Naive B cell (primary cell): Measurements from ENCODE around the gene SHROOM3. TPM values are rescaled to one million over a fixed set of nuclear protein-coding genes. Genes with fewer than 3 reads are reported as not detected.

Experiments used
- ATAC-seq, 2 donors: fragments of 150-1000 bp; cut with Tn5 transposase; 2 replicates each; pipeline ENCODE4 v1.10.0; 2021; ENCODE audit warnings: low read depth in 2 of 2, mild to moderate bottlenecking in 2 of 2, moderate library complexity in 2 of 2
- DNase-seq: peaks from one replicate; pipeline ENCODE4 v3.0.0; 2022
- H3K27ac Mint-ChIP-seq, 6 donors: one replicate each; pipeline ENCODE4 v1.8.0; 2020 to 2022; ENCODE audit warnings: mild to moderate bottlenecking in 6 of 6, mixed read lengths in 6 of 6, moderate library complexity in 5 of 6, inconsistent platforms in 2 of 6
- H3K27me3 Mint-ChIP-seq, 3 donors: one replicate each; pipeline ENCODE4 v1.8.0; 2021 to 2022; ENCODE audit warnings: mixed read lengths in 3 of 3, mild to moderate bottlenecking in 1 of 3
- H3K36me3 Mint-ChIP-seq, 2 donors: one replicate each; pipeline ENCODE4 v1.8.0; 2020 to 2022; ENCODE audit warnings: mixed read lengths in 2 of 2, inconsistent platforms in 1 of 2, mild to moderate bottlenecking in 1 of 2
- H3K4me1 Mint-ChIP-seq, 3 donors: one replicate each; pipeline ENCODE4 v1.8.0; 2020 to 2022; ENCODE audit warnings: mixed read lengths in 3 of 3, inconsistent platforms in 1 of 3, mild to moderate bottlenecking in 1 of 3, moderate library complexity in 1 of 3
- H3K4me3 Mint-ChIP-seq, 8 donors: one replicate each; pipeline ENCODE4 v1.8.0; 2020 to 2022; ENCODE audit warnings: mild to moderate bottlenecking in 8 of 8, mixed read lengths in 8 of 8, moderate library complexity in 8 of 8, inconsistent platforms in 2 of 8
- H3K9me3 Mint-ChIP-seq, 7 donors: one replicate each; pipeline ENCODE4 v1.8.0; 2020 to 2022; ENCODE audit warnings: mixed read lengths in 7 of 7, mild to moderate bottlenecking in 5 of 7, inconsistent platforms in 2 of 7, moderate library complexity in 1 of 7
- polyA plus RNA-seq, 6 donors: library from polyadenylated mRNA; unstranded; fragments of 300-500 nt; fragmentation: Illumina TruSeq; gene quantifications; one replicate each; pipeline ENCODE4 v1.2.3, GENCODE V29; 2021; ENCODE audit warnings: low read depth in 6 of 6

The SHROOM3 gene
- polyA plus RNA-seq, 6 donors from 2014 or later: 0.40 to 0.95 (median 0.69) TPM; not detected in 3

- ATAC-seq (no peak), DNase-seq (no peak)
- Mint-ChIP-seq H3K9me3 (no peaks in the 10 kb centered on the region), H3K4me3 (no peak overlapping the region), H3K36me3 (no peaks in the 10 kb centered on the region), H3K27ac (no peak overlapping the region), H3K27me3 (peaks cover 6 to 26% (median 12%) of the 10 kb centered on the region in 3 donors), H3K4me1 (peaks cover 3 to 6% (median 6%) of the 10 kb centered on the region in 3 donors)
Measured at GRCh38 chr4:76426272-76426671, 8.8 kb upstream of the SHROOM3 start.

GRCh38 chr4:76429636-76430035 lies 5.4 kb upstream of the SHROOM3 start:
- no peak for DNase-seq
- H3K27me3 Mint-ChIP-seq: peaks cover 0 to 10% (median 5%) of the 10 kb centered on the region in 3 donors
- peaks cover 0 to 12% (median 1%) of the 10 kb centered on the region in 3 donors for H3K4me1 Mint-ChIP-seq
- H3K4me3 Mint-ChIP-seq: no peak overlapping the region
- H3K27ac Mint-ChIP-seq: peak overlapping the region in 1 of 6 donors; percentile 9
- H3K9me3 Mint-ChIP-seq: no peaks in the 10 kb centered on the region
- ATAC-seq: no peak
- no peaks in the 10 kb centered on the region for H3K36me3 Mint-ChIP-seq

GRCh38 chr4:76430519-76431388 lies 4.3 kb upstream of the SHROOM3 start:
- ATAC-seq (no peak), DNase-seq (peak; percentile 24)
- H3K36me3 Mint-ChIP-seq: no peaks in the 10 kb centered on the region
- H3K9me3 Mint-ChIP-seq: no peaks in the 10 kb centered on the region
- no peak overlapping the region for H3K27ac Mint-ChIP-seq
- H3K27me3 Mint-ChIP-seq: peaks cover 4 to 10% (median 5%) of the 10 kb centered on the region in 3 donors
- peak overlapping the region in 1 of 8 donors; percentile 44 for H3K4me3 Mint-ChIP-seq
- peaks cover 4 to 22% (median 11%) of the 10 kb centered on the region in 3 donors for H3K4me1 Mint-ChIP-seq

GRCh38 chr4:76435528-76436319 lies 695 bp downstream of the SHROOM3 start:
- Mint-ChIP-seq H3K27ac (peak overlapping the region in 2 of 6 donors; percentile 10 to 11), H3K4me3 (peak overlapping the region in 6 of 8 donors; percentile 12 to 82 (median 30)), H3K27me3 (peaks cover 20 to 27% (median 24%) of the 10 kb centered on the region in 3 donors)

GRCh38 chr4:76439491-76439890 lies 4.5 kb downstream of the SHROOM3 start:
- no peaks in the 10 kb centered on the region for H3K36me3 Mint-ChIP-seq
- peaks cover 4 to 13% (median 11%) of the 10 kb centered on the region in 3 donors for H3K4me1 Mint-ChIP-seq
- no peak overlapping the region for H3K4me3 Mint-ChIP-seq
- H3K27me3 Mint-ChIP-seq: peaks cover 26 to 30% (median 27%) of the 10 kb centered on the region in 3 donors
- DNase-seq (no peak), ATAC-seq (no peak)
- no peak overlapping the region for H3K27ac Mint-ChIP-seq
- peaks cover 0 to 10% (median 0%) of the 10 kb centered on the region in 7 donors for H3K9me3 Mint-ChIP-seq

More at GRCh38 chr4:76435528-76436319, 695 bp downstream of the SHROOM3 start:
- DNase-seq (no peak), ATAC-seq (no peak)
- Mint-ChIP-seq H3K4me1 (peaks cover 4 to 25% (median 11%) of the 10 kb centered on the region in 3 donors), H3K36me3 (no peaks in the 10 kb centered on the region), H3K9me3 (peaks cover 0 to 10% (median 0%) of the 10 kb centered on the region in 7 donors)

GRCh38 chr4:76441881-76442280 lies 6.9 kb downstream of the SHROOM3 start:
- H3K4me3 Mint-ChIP-seq: no peak overlapping the region
- H3K36me3 Mint-ChIP-seq: no peaks in the 10 kb centered on the region
- DNase-seq (no peak), ATAC-seq (no peak)
- H3K27me3 Mint-ChIP-seq: peaks cover 14 to 30% (median 19%) of the 10 kb centered on the region in 3 donors
- H3K4me1 Mint-ChIP-seq: no peaks in the 10 kb centered on the region
- H3K9me3 Mint-ChIP-seq: peaks cover 0 to 10% (median 0%) of the 10 kb centered on the region in 7 donors
- H3K27ac Mint-ChIP-seq: no peak overlapping the region

GRCh38 chr4:76442807-76443206 lies 7.8 kb downstream of the SHROOM3 start:
- no peaks in the 10 kb centered on the region for H3K36me3 Mint-ChIP-seq
- no peaks in the 10 kb centered on the region for H3K4me1 Mint-ChIP-seq
- H3K27ac Mint-ChIP-seq: no peak overlapping the region
- H3K9me3 Mint-ChIP-seq: peaks cover 0 to 10% (median 0%) of the 10 kb centered on the region in 7 donors
- DNase-seq (no peak), ATAC-seq (no peak)
- no peak overlapping the region for H3K4me3 Mint-ChIP-seq
- H3K27me3 Mint-ChIP-seq: peaks cover 7 to 30% (median 15%) of the 10 kb centered on the region in 3 donors

GRCh38 chr4:76443376-76443775 lies 8.3 kb downstream of the SHROOM3 start:
- no peaks in the 10 kb centered on the region for H3K36me3 Mint-ChIP-seq
- no peak for ATAC-seq
- H3K27me3 Mint-ChIP-seq: peaks cover 3 to 26% (median 12%) of the 10 kb centered on the region in 3 donors
- no peaks in the 10 kb centered on the region for H3K4me1 Mint-ChIP-seq
- DNase-seq: no peak
- H3K27ac Mint-ChIP-seq: no peak overlapping the region
- peaks cover 0 to 10% (median 0%) of the 10 kb centered on the region in 7 donors for H3K9me3 Mint-ChIP-seq
- H3K4me3 Mint-ChIP-seq: no peak overlapping the region

- H3K36me3 Mint-ChIP-seq: no peaks in the 10 kb centered on the region
- H3K27me3 Mint-ChIP-seq: peaks cover 0 to 9% (median 0%) of the 10 kb centered on the region in 3 donors
- no peaks in the 10 kb centered on the region for H3K4me1 Mint-ChIP-seq
- DNase-seq (no peak), ATAC-seq (no peak)
- no peaks in the 10 kb centered on the region for H3K9me3 Mint-ChIP-seq
- no peak overlapping the region for H3K4me3 Mint-ChIP-seq
- H3K27ac Mint-ChIP-seq: no peak overlapping the region
Measured at GRCh38 chr4:76445911-76446310, 10.9 kb downstream of the SHROOM3 start.

- H3K4me3 Mint-ChIP-seq: no peak overlapping the region
- H3K27me3 Mint-ChIP-seq: no peaks in the 10 kb centered on the region
- DNase-seq: no peak
- no peaks in the 10 kb centered on the region for H3K4me1 Mint-ChIP-seq
- no peaks in the 10 kb centered on the region for H3K9me3 Mint-ChIP-seq
- no peaks in the 10 kb centered on the region for H3K36me3 Mint-ChIP-seq
- no peak for ATAC-seq
- no peak overlapping the region for H3K27ac Mint-ChIP-seq
Measured at GRCh38 chr4:76447393-76447851, 12.4 kb downstream of the SHROOM3 start.

GRCh38 chr4:76448211-76448610 lies 13.2 kb downstream of the SHROOM3 start:
- no peak for ATAC-seq
- DNase-seq: no peak
- H3K27me3 Mint-ChIP-seq: no peaks in the 10 kb centered on the region
- no peaks in the 10 kb centered on the region for H3K9me3 Mint-ChIP-seq
- no peaks in the 10 kb centered on the region for H3K36me3 Mint-ChIP-seq
- peak overlapping the region in 1 of 6 donors; percentile 21 for H3K27ac Mint-ChIP-seq
- H3K4me1 Mint-ChIP-seq: no peaks in the 10 kb centered on the region
- H3K4me3 Mint-ChIP-seq: no peak overlapping the region

GRCh38 chr4:76449362-76449767 lies 14.3 kb downstream of the SHROOM3 start:
- H3K36me3 Mint-ChIP-seq: no peaks in the 10 kb centered on the region
- H3K27ac Mint-ChIP-seq: no peak overlapping the region
- no peaks in the 10 kb centered on the region for H3K4me1 Mint-ChIP-seq
- H3K9me3 Mint-ChIP-seq: no peaks in the 10 kb centered on the region
- DNase-seq (no peak), ATAC-seq (no peak)
- no peak overlapping the region for H3K4me3 Mint-ChIP-seq
- H3K27me3 Mint-ChIP-seq: no peaks in the 10 kb centered on the region

GRCh38 chr4:76449833-76450232 lies 14.8 kb downstream of the SHROOM3 start:
- ATAC-seq (no peak), DNase-seq (no peak)
- H3K27me3 Mint-ChIP-seq: no peaks in the 10 kb centered on the region
- H3K27ac Mint-ChIP-seq: no peak overlapping the region
- H3K9me3 Mint-ChIP-seq: no peaks in the 10 kb centered on the region
- H3K4me3 Mint-ChIP-seq: no peak overlapping the region
- H3K36me3 Mint-ChIP-seq: no peaks in the 10 kb centered on the region
- no peaks in the 10 kb centered on the region for H3K4me1 Mint-ChIP-seq
